Smooth muscle cell (in vitro differentiated cells): ENCODE results near the gene XKRX. TPM values are rescaled to one million over a fixed set of nuclear protein-coding genes. Genes with fewer than 3 reads are reported as not detected.

Source experiments
- DNase-seq: peaks from one replicate; lab custom pipeline; 2025; ENCODE audit not compliant: unreplicated experiment; lab: John Stamatoyannopoulos, UW
- H2AFZ ChIP-seq: fragments of 200-600 bp; sonication (generic); 2 replicates; pipeline ENCODE4 v1.6.0; 2016; ENCODE audit warnings: antibody characterized with exemption, low read depth, mild to moderate bottlenecking
- H3F3A ChIP-seq: fragments of 200-600 bp; sonication (generic); 2 replicates; pipeline ENCODE4 v1.6.0; 2017; ENCODE audit warnings: antibody characterized with exemption, low read depth
- H3K27ac ChIP-seq: fragments of 200-600 bp; sonication (generic); 2 replicates; pipeline ENCODE4 v1.5.1; 2016; ENCODE audit warnings: low read depth, mild to moderate bottlenecking
- H3K27me3 ChIP-seq: fragments of 200-600 bp; sonication (generic); 2 replicates; pipeline ENCODE4 v1.6.1; 2016; ENCODE audit warnings: low read depth, mild to moderate bottlenecking
- H3K36me3 ChIP-seq: fragments of 200-600 bp; sonication (generic); 2 replicates; pipeline ENCODE4 v1.5.1; 2016; ENCODE audit warnings: low read depth
- H3K4me1 ChIP-seq: fragments of 200-600 bp; sonication (generic); 2 replicates; pipeline ENCODE4 v1.5.1; 2016; ENCODE audit warnings: low read depth
- H3K4me2 ChIP-seq: fragments of 200-600 bp; sonication (generic); 2 replicates; pipeline ENCODE4 v1.6.0; 2016; ENCODE audit warnings: mild to moderate bottlenecking
- H3K4me3 ChIP-seq: fragments of 200-600 bp; sonication (generic); 2 replicates; pipeline ENCODE4 v1.5.1; 2016; ENCODE audit warnings: mild to moderate bottlenecking
- H3K79me2 ChIP-seq: fragments of 200-600 bp; sonication (generic); 2 replicates; pipeline ENCODE4 v1.6.0; 2016; ENCODE audit warnings: low read depth, mild to moderate bottlenecking
- H3K9ac ChIP-seq: fragments of 200-600 bp; sonication (generic); 2 replicates; pipeline ENCODE4 v1.6.0; 2016; ENCODE audit warnings: low read depth
- H3K9me3 ChIP-seq: fragments of 200-600 bp; sonication (generic); replicated peaks from 2 replicates; pipeline ENCODE4 v1.5.1; 2016; ENCODE audit warnings: low read depth
- H4K20me1 ChIP-seq: fragments of 200-600 bp; sonication (generic); 2 replicates; pipeline ENCODE4 v1.6.0; 2016; ENCODE audit warnings: low read depth
- CTCF ChIP-seq: fragments of 200-600 bp; sonication (generic); IDR thresholded peaks from 2 replicates; pipeline ENCODE4 v1.5.1; 2017; ENCODE audit warnings: borderline replicate concordance, mild to moderate bottlenecking, antibody characterized with exemption; ENCODE audit not compliant: insufficient read depth, poor library complexity, severe bottlenecking
- WGBS: methylation state at CpG from one replicate; pipeline ENCODE4 v1.1.7; 2016; ENCODE audit warnings: low lambda C conversion rate; 5-methylcytosine and 5-hydroxymethylcytosine counted together
- polyA plus RNA-seq: library from polyadenylated mRNA; unstranded; fragments of >200 nt; fragmentation: Nextera tagmentation; extraction: Ambion mirVana; gene quantifications from 2 replicates; pipeline ENCODE4 v1.2.1, GENCODE V29; 2016
- total RNA-seq: library from RNA; depleted of rRNA; stranded (reverse); fragments of >200 nt; gene quantifications from 2 replicates; pipeline ENCODE4 v1.2.3, GENCODE V29; 2014

The XKRX gene
- total and polyA plus RNA-seq, 2 experiments from 2014 or later = 2.2 TPM; not detected in 1

- H3K27me3 ChIP-seq = no peaks in the 10 kb centered on the region
- no peak for DNase-seq
- no peaks in the 10 kb centered on the region for H3K9me3 ChIP-seq
- no peaks in the 10 kb centered on the region for H3K79me2 ChIP-seq
- no peak overlapping the region for H3K4me3 ChIP-seq
- H4K20me1 ChIP-seq = no peaks in the 10 kb centered on the region
- TF ChIP-seq CTCF = no peak
- no peak overlapping the region for H3K4me2 ChIP-seq
- H3K4me1 ChIP-seq = no peaks in the 10 kb centered on the region
- 100% methylated on average over 2 of the region's 2 CpGs for WGBS
- no peaks in the 10 kb centered on the region for H3K36me3 ChIP-seq
- H2AFZ ChIP-seq = no peak overlapping the region
- no peaks in the 10 kb centered on the region for H3F3A ChIP-seq
- no peak overlapping the region for H3K27ac ChIP-seq
- no peak overlapping the region for H3K9ac ChIP-seq
These were observed 48.3 kb downstream of the XKRX start for GRCh38 chrX:100880368-100880767.

DNA sequence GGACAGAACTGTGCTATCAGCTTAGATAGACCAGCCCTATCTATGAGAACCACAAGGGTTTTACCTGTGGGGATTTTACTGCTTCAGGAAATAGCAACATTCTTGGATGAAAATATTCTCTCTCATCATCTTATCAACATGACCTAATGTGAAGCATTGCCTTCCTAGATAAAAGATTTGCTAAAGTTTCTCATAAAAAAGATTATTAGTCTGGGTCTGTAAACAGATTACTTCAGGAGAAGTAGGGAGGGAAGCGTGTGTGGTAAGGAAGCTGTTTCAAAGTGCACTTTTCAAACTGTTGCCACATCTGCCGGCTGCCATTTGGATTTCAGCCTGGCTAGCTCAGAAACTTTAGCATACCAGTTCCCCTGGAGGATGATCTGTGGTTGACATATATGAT is 54.4 kb downstream of the XKRX start, which contains the start of gene NOX1:
NOX1 (minus strand) TSS at position 35 of the 400 bp plus-strand sequence. CDS start 220 bp downstream, outside the sequence.
- WGBS = 52% methylated on average over 2 of the region's 2 CpGs
- no peak for TF ChIP-seq CTCF

DNA sequence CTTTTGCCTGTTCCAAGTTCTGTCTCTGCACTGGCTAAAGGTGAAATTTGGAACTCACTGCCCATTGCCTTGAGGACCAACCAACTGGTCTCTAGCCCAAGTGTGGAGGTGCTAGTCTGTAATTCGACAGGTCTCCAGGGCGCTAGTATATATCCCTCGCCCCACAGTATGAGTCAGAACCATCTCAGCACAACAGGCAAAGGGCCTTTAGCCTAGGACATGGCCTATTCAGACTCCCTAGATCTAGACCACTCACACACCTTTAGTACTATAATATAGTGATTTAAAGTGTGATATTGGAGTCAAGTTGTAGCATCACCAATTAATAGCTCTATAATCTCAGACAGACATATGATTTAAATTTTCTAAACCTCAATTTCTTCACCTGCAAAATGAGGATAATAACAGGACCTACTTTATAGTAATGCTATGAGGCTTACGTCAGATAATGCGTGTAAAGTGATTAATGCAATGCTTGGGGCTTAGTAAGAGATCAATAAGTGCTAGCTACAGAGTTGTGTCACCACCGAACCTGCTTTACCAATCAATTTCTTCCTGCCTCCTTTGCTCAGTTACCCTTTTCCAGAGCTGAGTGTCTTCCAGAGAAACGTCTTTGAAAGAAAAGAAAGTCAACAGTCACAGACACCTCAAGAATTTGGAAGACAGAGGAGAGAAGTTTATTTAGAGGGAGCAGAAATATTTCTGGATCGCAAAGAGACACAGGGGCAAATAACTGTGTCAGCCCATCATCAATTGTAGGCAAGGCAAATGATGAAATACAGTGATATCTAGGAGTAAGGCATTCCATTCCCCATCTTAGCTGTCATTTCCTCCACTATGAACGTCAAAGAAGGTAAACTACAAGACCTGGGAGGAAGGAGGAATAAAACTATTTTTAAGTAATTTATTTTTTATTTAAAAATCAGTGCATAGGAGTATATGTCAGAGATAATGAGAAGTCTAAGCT is 56.8 kb downstream of the XKRX start:
- no peaks in the 10 kb centered on the region for H3K9me3 ChIP-seq
- no peaks in the 10 kb centered on the region for H3K27me3 ChIP-seq
- no peak for TF ChIP-seq CTCF
- no peaks in the 10 kb centered on the region for H3K4me1 ChIP-seq
- no peaks in the 10 kb centered on the region for H3F3A ChIP-seq
- H3K9ac ChIP-seq = no peak overlapping the region
- no peak overlapping the region for H3K4me3 ChIP-seq
- no peak overlapping the region for H2AFZ ChIP-seq
- 75% methylated on average over 9 of the region's 9 CpGs for WGBS
- no peaks in the 10 kb centered on the region for H3K36me3 ChIP-seq
- H4K20me1 ChIP-seq = no peaks in the 10 kb centered on the region
- no peak overlapping the region for H3K27ac ChIP-seq
- DNase-seq = no peak
- no peaks in the 10 kb centered on the region for H3K79me2 ChIP-seq
- H3K4me2 ChIP-seq = no peak overlapping the region

More for the DNA sequence above, 54.4 kb downstream of the XKRX start, which contains the start of gene NOX1:
- no peaks in the 10 kb centered on the region for H3K4me1 ChIP-seq
- no peaks in the 10 kb centered on the region for H3K36me3 ChIP-seq
- H3K79me2 ChIP-seq = no peaks in the 10 kb centered on the region
- no peak within 1 kb of the TSS for H2AFZ ChIP-seq
- H3F3A ChIP-seq = no peaks in the 10 kb centered on the region
- no peak within 1 kb of the TSS for H3K27ac ChIP-seq
- no peak within 1 kb of the TSS for H3K9ac ChIP-seq
- DNase-seq = no peak
- no peak within 1 kb of the TSS for H3K4me3 ChIP-seq
- H3K4me2 ChIP-seq = no peak within 1 kb of the TSS
- H4K20me1 ChIP-seq = no peaks in the 10 kb centered on the region
- H3K9me3 ChIP-seq = no peaks in the 10 kb centered on the region
- H3K27me3 ChIP-seq = no peaks in the 10 kb centered on the region
